H1 (cell line): ENCODE data around the gene ABCG1. TPM values are rescaled to one million over a fixed set of nuclear protein-coding genes. Genes with fewer than 3 reads are reported as not detected.

Experiments
- CTCF ChIA-PET: fragments of 300-600 bp; sonication (Branson Sonifier 250); formaldehyde crosslinking; loops from one replicate; lab custom pipeline; 2021; ENCODE audit not compliant: partially characterized antibody; lab: Charles Lee
- POLR2A ChIA-PET: fragments of 300-600 bp; sonication (Branson Sonifier 250); formaldehyde crosslinking; loops from one replicate; lab custom pipeline; 2021; ENCODE audit warnings: inconsistent platforms; ENCODE audit not compliant: partially characterized antibody; lab: Charles Lee
- DNase-seq, 2 experiments: peaks; one replicate each; pipeline versions ENCODE4 v3.0.0 to v3.0.0-alpha.2; 2010 to 2022; ENCODE audit warnings: low spot score in 2 of 2, low read depth in 1 of 2, mixed read lengths in 1 of 2
- FAIRE-seq: peaks from 2 replicates; lab custom pipeline; 2011; peaks lifted over from hg19 to GRCh38; lab: Jason Lieb, UNC
- H2AFZ ChIP-seq: 2 replicates; pipeline ENCODE4 v1.8.1; 2012; ENCODE audit warnings: low read length, inconsistent platforms
- H2AK5ac ChIP-seq: 2 replicates; pipeline ENCODE4 v1.6.1; 2013; ENCODE audit warnings: low read depth, low read length
- H2BK120ac ChIP-seq: replicated peaks from 2 replicates; pipeline ENCODE3; 2013; ENCODE audit warnings: low read depth, low read length, inconsistent platforms
- H2BK12ac ChIP-seq: 2 replicates; pipeline ENCODE4 v1.6.1; 2013; ENCODE audit warnings: low read depth, low read length
- H2BK15ac ChIP-seq: 2 replicates; pipeline ENCODE4 v1.6.1; 2013; ENCODE audit warnings: low read length
- H2BK20ac ChIP-seq: 2 replicates; pipeline ENCODE4 v1.6.1; 2013; ENCODE audit warnings: low read length
- H2BK5ac ChIP-seq: 2 replicates; pipeline ENCODE4 v1.6.1; 2013; ENCODE audit warnings: low read depth, low read length
- H3K14ac ChIP-seq: 2 replicates; pipeline ENCODE4 v1.6.1; 2013; ENCODE audit warnings: inconsistent platforms; ENCODE audit not compliant: insufficient read length
- H3K18ac ChIP-seq: 2 replicates; pipeline ENCODE4 v1.6.1; 2013; ENCODE audit warnings: low read length; ENCODE audit errors: extremely low read depth
- H3K23ac ChIP-seq: 2 replicates; pipeline ENCODE4 v1.6.1; 2013; ENCODE audit warnings: inconsistent platforms; ENCODE audit not compliant: insufficient read length
- H3K23me2 ChIP-seq: 2 replicates; pipeline ENCODE4 v1.6.1; 2013; ENCODE audit warnings: low read depth, low read length
- H3K27ac ChIP-seq: 2 replicates; pipeline ENCODE4 v1.6.1; 2011; ENCODE audit warnings: low read depth, low read length, inconsistent platforms
- H3K27me3 ChIP-seq, 4 experiments: replicated peaks in 1 of 4; 1 replicate in 1 of 4; 2 replicates in 3 of 4; pipeline versions ENCODE4 v1.6.1 to v1.8.1; 2011 to 2013; ENCODE audit warnings: low read length in 3 of 4, mild to moderate bottlenecking in 3 of 4, inconsistent platforms in 2 of 4, mixed read lengths in 2 of 4, moderate library complexity in 1 of 4; ENCODE audit not compliant: control insufficient read depth in 3 of 4, insufficient read depth in 3 of 4; ENCODE audit errors: extremely low read depth in 1 of 4
- H3K36me3 ChIP-seq, 4 experiments: 2 replicates each; pipeline versions ENCODE4 v1.6.1 to v1.8.1; 2011 to 2013; ENCODE audit warnings: mild to moderate bottlenecking in 4 of 4, low read length in 3 of 4, moderate library complexity in 2 of 4, control low read depth in 1 of 4, inconsistent platforms in 1 of 4; ENCODE audit not compliant: insufficient read depth in 4 of 4, control insufficient read depth in 2 of 4
- H3K4ac ChIP-seq: replicated peaks from 2 replicates; pipeline ENCODE3; 2013; ENCODE audit warnings: low read length, low read depth, mixed read lengths, inconsistent platforms; ENCODE audit not compliant: insufficient read length
- H3K4me1 ChIP-seq, 4 experiments: replicated peaks in 1 of 4; 1 replicate in 1 of 4; 2 replicates in 3 of 4; pipeline versions ENCODE4 v1.6.1 to v1.8.1; 2011 to 2013; ENCODE audit warnings: low read length in 3 of 4, inconsistent platforms in 2 of 4, mixed read lengths in 1 of 4; ENCODE audit not compliant: insufficient read depth in 4 of 4, control insufficient read depth in 3 of 4
- H3K4me2 ChIP-seq, 2 experiments: 2 replicates each; pipeline versions ENCODE4 v1.6.1 to v1.8.1; 2011 to 2013; ENCODE audit warnings: low read depth in 2 of 2, low read length in 2 of 2, control low read depth in 1 of 2, inconsistent platforms in 1 of 2, mild to moderate bottlenecking in 1 of 2; ENCODE audit not compliant: insufficient read depth in 1 of 2
- H3K4me3 ChIP-seq, 4 experiments: fragments of 200-600, 300-600 bp in 1 of 4; sonication (generic), shearing (Covaris generic), sonication (Bioruptor Twin) in 1 of 4; 2 replicates each; pipeline versions ENCODE4 v1.5.1 to v1.8.1; 2011 to 2016; ENCODE audit warnings: low read length in 4 of 4, low read depth in 3 of 4, control low read depth in 2 of 4, inconsistent platforms in 2 of 4, mild to moderate bottlenecking in 2 of 4, mixed read lengths in 1 of 4, moderate library complexity in 1 of 4; ENCODE audit not compliant: insufficient read depth in 2 of 4; ENCODE audit errors: extremely low read depth in 1 of 4
- H3K56ac ChIP-seq: replicated peaks from 2 replicates; pipeline ENCODE3; 2013; ENCODE audit warnings: low read depth, mild to moderate bottlenecking, mixed read lengths, low read length, inconsistent platforms; ENCODE audit not compliant: insufficient read length
- H3K79me1 ChIP-seq: 2 replicates; pipeline ENCODE4 v1.6.1; 2013; ENCODE audit warnings: low read depth, low read length, control low read depth
- H3K79me2 ChIP-seq, 2 experiments: 2 replicates each; pipeline versions ENCODE4 v1.6.1 to v1.8.1; 2012 to 2013; ENCODE audit warnings: low read length in 2 of 2, mild to moderate bottlenecking in 2 of 2, inconsistent platforms in 1 of 2; ENCODE audit not compliant: insufficient read depth in 2 of 2, control insufficient read depth in 1 of 2
- H3K9ac ChIP-seq, 4 experiments: replicated peaks in 1 of 4; 1 replicate in 1 of 4; 2 replicates in 3 of 4; pipeline versions ENCODE4 v1.6.1 to v1.8.1; 2011 to 2013; ENCODE audit warnings: low read depth in 3 of 4, low read length in 3 of 4, control low read depth in 2 of 4, mild to moderate bottlenecking in 2 of 4, moderate library complexity in 2 of 4, inconsistent platforms in 1 of 4; ENCODE audit errors: extremely low read depth in 1 of 4
- H3K9me3 ChIP-seq, 2 experiments: 2 replicates each; pipeline versions ENCODE4 v1.6.1 to v1.8.1; 2012 to 2013; ENCODE audit warnings: mild to moderate bottlenecking in 2 of 2, moderate library complexity in 2 of 2, control low read depth in 1 of 2, inconsistent platforms in 1 of 2, low read depth in 1 of 2, low read length in 1 of 2, mixed read lengths in 1 of 2; ENCODE audit not compliant: insufficient read depth in 2 of 2
- H4K20me1 ChIP-seq, 2 experiments: replicated peaks in 1 of 2; 2 replicates each; pipeline versions ENCODE3 to v1.8.1; 2011 to 2013; ENCODE audit warnings: inconsistent platforms in 2 of 2, low read length in 2 of 2, mild to moderate bottlenecking in 1 of 2; ENCODE audit not compliant: insufficient read depth in 2 of 2, control insufficient read depth in 1 of 2
- H4K5ac ChIP-seq: 2 replicates; pipeline ENCODE4 v1.6.1; 2013; ENCODE audit warnings: low read length, low read depth, mixed read lengths, inconsistent platforms; ENCODE audit not compliant: insufficient read length
- H4K8ac ChIP-seq: 2 replicates; pipeline ENCODE4 v1.8.0; 2013; ENCODE audit warnings: mild to moderate bottlenecking, moderate library complexity, low read length, inconsistent platforms; ENCODE audit not compliant: insufficient read depth; ENCODE audit errors: extremely low read depth
- H4K91ac ChIP-seq: replicated peaks from 2 replicates; pipeline ENCODE3; 2013; ENCODE audit warnings: low read length, mixed read lengths, inconsistent platforms; ENCODE audit not compliant: insufficient read length
- HDAC2 ChIP-seq, 2 experiments: fragments of 300-600 bp in 1 of 2; sonication (generic) in 1 of 2; IDR thresholded peaks; 2 replicates each; pipeline ENCODE4 v1.6.1; 2011 to 2012; ENCODE audit warnings: low read depth in 2 of 2, low read length in 2 of 2, mild to moderate bottlenecking in 2 of 2, moderate library complexity in 2 of 2, borderline replicate concordance in 1 of 2, inconsistent platforms in 1 of 2
- KDM1A ChIP-seq: fragments of 200-600, 300-600 bp; sonication (generic); IDR thresholded peaks from 2 replicates; pipeline ENCODE4 v1.7.1; 2016; ENCODE audit warnings: mild to moderate bottlenecking, low read length, borderline replicate concordance
- RNF2 ChIP-seq: fragments of 200-900, 300-1000 bp; sonication (generic); IDR thresholded peaks from 2 replicates; pipeline ENCODE4 v1.7.1; 2016; ENCODE audit warnings: borderline replicate concordance, low read depth, mild to moderate bottlenecking, antibody characterized with exemption, low read length; ENCODE audit not compliant: poor library complexity, severe bottlenecking; ENCODE audit errors: missing control alignments
- WGBS, 2 experiments: shearing (Covaris generic) in 1 of 2; methylation state at CpG; one replicate each; pipeline versions ENCODE4 v1.1.6 to v1.1.7; 2013 to 2015; ENCODE audit warnings: low lambda C conversion rate in 2 of 2, mixed read lengths in 2 of 2, inconsistent platforms in 1 of 2, low coverage in 1 of 2, missing lambda C conversion rate in 1 of 2; ENCODE audit not compliant: insufficient replicate concordance in 2 of 2, insufficient coverage in 1 of 2, insufficient read length in 1 of 2; ENCODE audit errors: extremely low coverage in 1 of 2, missing lambda C conversion rate in 1 of 2; 5-methylcytosine and 5-hydroxymethylcytosine counted together
- polyA plus RNA-seq, 7 experiments: library from polyadenylated mRNA; depleted of rRNA in 3 of 7; stranded (reverse) in 5 of 7; unstranded in 2 of 7; fragments of >200 nt in 5 of 7; fragments of 200-250 nt in 2 of 7; gene quantifications; 1 replicate in 5 of 7; 2 replicates in 1 of 7; 4 replicates in 1 of 7; pipeline versions ENCODE4 v1.2.1 to v1.2.3, GENCODE V29; 2011 to 2013; ENCODE audit warnings: missing spikeins in 2 of 7, mixed read lengths in 2 of 7
- total RNA-seq: library from RNA; stranded (reverse); fragmentation: NEBNext Ultra II Directional; extraction: Animal tissue kit (Norgen Biotek cat#: 25700); gene quantifications from 2 replicates; pipeline ENCODE4 v1.2.1, GENCODE V29; 2021

Gene ABCG1
- total and polyA plus RNA-seq, 2 of the 8 experiments (the other 6 are each of a cell fraction or from before 2014, with no cell fraction given) = 2.1 to 4.0 TPM

DNA sequence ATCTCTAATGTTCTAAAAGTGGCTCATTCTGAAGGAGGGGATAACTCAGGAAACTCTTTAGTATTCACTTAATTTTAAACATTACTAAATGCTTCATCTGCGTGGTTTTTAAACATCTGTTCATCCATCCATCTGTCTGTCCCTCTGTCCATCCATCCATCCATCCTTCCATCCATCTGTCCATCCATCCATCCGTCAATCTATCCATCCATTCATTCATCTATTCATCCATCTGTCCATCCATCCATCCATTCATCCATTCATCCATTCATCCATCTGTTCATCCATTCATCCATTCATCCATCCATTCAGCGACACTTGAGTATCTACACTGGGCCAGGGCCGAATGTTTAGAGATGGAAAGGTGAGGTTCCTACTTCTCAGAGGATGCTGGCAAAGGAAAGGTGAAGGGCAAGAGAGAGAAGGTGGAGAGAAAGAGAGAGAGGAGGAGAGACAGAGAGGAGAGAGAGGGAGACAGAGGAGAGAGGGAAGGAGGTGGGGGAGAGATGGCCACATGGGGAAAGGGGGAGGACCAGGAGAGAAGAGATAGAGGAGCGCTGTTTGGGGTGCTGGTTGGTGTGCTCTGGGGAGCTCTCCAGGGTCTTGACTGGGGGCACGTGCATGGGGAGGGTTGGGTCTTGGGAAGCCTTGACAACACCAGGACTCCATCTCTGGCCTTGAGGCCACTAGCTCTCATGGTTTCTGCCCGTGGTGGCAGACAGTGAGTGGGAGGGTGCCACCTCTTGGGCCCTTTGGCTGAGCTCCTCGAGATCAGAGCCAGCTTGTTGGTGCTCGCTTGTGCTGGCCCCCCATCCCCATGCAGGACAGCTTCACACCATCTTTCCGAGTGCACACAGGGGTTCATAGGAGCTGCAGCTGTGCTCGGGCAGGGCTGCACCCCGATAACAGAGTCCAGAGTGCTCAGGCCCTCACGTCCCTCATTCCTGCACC is 45.6 kb downstream of the ABCG1 start:
- Histone ChIP-seq H3K23me2 (peaks cover 4% of the 10 kb centered on the region; the same call in 1 of the 2 replicates), H3K79me1 (no peaks in the 10 kb centered on the region), H2BK120ac (no peak overlapping the region), H2BK5ac (no peak overlapping the region), H3K4me2 (no peak overlapping the region), H3K4me3 (no peak overlapping the region), H3K4me1 (peaks cover 0 to 4% (median 3%) of the 10 kb centered on the region in 4 experiments; a peak in 3 of 7 replicates), H3K27me3 (no peaks in the 10 kb centered on the region), H3K56ac (no peak overlapping the region), H4K5ac (no peak overlapping the region), H2AK5ac (no peak overlapping the region), H2AFZ (no peak overlapping the region), H3K14ac (no peak overlapping the region), H2BK15ac (0 out of 2 replicates have a peak overlapping the region, but pooled peaks have one; percentile 29), H2BK20ac (no peak overlapping the region), H4K91ac (no peak overlapping the region), H3K9me3 (no peaks in the 10 kb centered on the region), H4K20me1 (no peaks in the 10 kb centered on the region), H2BK12ac (no peak overlapping the region), H3K79me2 (no peaks in the 10 kb centered on the region), H3K9ac (no peak overlapping the region), H3K4ac (no peak overlapping the region), H3K36me3 (no peaks in the 10 kb centered on the region), H3K23ac (no peak overlapping the region), H4K8ac (no peak overlapping the region), H3K27ac (no peak overlapping the region), H3K18ac (no peak overlapping the region)
- no peak for FAIRE-seq
- 84% methylated on average over 13 of the region's 13 CpGs; no CpG with 5 or more reads in 1 of the 2 experiments for WGBS, 2 experiments
- TF ChIP-seq RNF2 = no peak
- TF ChIP-seq KDM1A = no peak
- no peak for TF ChIP-seq HDAC2 (IDR thresholded peaks at IDR 0.05; ENCODE audit: borderline replicate concordance in 1 of 2, low read depth in 2 of 2, low read length in 2 of 2)
- no peak for DNase-seq
- ChIA-PET POLR2A (interaction anchor here (2.0 kb wide), 1 partner anchor 10 kb away, joined by 4 read pairs; no protein-coding TSS in a partner anchor), CTCF (interaction anchor here (0.8 to 3.2 kb wide), 8 partner anchors 12 to 119 kb away, joined by 3 to 10 read pairs (median 3); no protein-coding TSS in a partner anchor)
